HS-5 (cell line): ENCODE measurements around the gene MFSD6.
"Not testable (repeated sequence)": the region's sequence is repeated elsewhere in the genome, so short reads cannot be mapped to it uniquely, and the experiment has no call there.

Experiments
- DNase-seq: peaks from one replicate; pipeline ENCODE4 v3.0.0-alpha.2; 2012; ENCODE audit warnings: low read depth

Gene MFSD6

DNA sequence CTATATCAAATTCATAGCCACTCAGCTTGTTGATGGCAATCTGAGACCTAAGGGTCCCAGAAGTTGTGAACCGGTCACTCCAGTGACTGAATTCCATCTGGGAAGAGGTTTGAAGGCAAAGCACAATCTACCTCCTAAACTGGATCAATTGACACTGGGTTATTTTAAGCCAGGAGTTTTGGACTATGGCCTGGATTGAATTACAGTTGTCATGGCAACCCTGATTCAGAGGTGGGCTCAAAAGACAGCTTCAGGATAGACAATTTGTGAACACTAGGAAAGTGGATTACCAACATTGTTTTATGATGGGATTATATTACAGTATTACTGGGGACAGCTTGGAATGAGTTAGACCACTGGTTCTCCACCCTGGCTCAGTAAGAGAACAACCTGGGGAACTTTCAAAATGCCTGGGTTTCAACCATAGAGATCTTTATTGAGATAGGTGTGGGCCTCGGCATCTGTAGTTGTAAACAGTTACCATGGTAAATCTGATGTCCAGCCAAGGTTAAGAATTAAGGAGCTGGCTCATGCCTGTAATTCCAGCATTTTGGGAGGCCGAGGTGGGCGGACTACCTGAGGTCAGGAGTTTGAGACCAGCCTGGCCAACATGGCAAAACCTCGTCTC, 58.8 kb downstream of the MFSD6 start:
- no peak for DNase-seq

GRCh38 chr2:190467575-190468083, 59.5 kb downstream of the MFSD6 start:
- no peak for DNase-seq

GRCh38 chr2:190468354-190468753, 60.2 kb downstream of the MFSD6 start:
- not testable (repeated sequence) for DNase-seq

DNA sequence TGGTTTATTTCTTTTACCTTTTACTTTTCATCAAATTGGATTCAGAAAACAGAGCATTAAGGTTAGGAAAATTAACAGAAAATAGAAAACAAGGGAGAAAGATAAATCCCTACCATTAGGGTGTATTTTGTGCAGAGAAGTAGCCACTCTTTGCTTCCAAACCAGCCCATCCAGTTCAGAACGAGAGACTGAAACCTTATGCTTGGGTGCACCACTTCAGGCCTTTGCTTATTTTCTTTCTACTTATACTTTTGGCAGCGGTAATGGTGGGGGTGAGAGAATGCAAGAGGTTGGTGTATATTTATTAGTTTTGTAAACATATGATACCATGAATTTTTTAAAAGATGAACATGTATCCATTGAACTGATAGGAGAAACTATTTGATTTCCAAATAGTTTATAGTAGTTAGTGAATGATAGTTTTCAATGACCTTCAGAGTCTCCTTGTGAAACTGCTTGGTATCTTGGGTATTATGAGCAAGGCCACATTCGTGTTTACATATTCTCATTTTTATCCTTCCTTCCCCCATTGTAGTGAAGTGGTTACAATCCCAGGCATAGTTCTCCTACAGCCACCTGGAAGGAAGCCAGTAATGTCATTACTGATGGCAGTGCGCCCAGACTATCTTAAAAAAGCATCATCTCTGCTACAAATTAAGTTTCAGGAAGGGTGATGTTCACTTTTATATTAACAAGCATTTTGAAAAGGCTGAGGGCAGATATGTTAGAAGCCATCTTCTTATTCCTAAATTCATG, 60.8 kb downstream of the MFSD6 start:
- peak; percentile 98 for DNase-seq

GRCh38 chr2:190469771-190470170, 61.6 kb downstream of the MFSD6 start:
- no peak for DNase-seq

DNA sequence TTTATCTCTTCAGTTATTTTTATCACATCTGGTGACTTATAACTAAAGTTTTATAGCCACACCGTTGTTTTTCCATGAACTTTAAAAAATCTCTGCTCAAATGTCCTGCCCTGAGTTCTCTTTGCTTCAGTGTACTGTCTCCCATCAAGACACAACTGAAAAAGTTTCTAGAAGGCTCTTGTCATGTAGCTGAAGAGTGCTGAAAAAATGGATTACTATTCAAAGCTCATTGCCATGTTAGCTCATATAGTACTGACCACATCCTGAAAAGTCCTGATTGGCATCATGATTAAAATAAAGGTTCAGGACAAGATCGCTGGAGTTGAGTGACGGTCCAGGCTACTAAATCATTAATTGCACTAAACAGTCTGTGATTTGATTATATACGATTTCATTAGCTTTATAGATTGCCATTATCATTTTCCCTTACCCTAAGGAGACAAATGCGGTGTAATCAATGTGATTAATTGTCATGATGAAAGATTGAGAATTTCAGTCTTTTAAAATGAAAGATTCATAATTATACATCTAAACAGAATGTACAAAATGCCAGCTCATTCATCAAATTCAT, 62.2 kb downstream of the MFSD6 start:
- no peak for DNase-seq

- DNase-seq, result no peak
These were observed 69.7 kb downstream of the MFSD6 start for GRCh38 chr2:190477661-190478454.

- no peak for DNase-seq
These were observed 70.5 kb downstream of the MFSD6 start for GRCh38 chr2:190478572-190479195.

DNA sequence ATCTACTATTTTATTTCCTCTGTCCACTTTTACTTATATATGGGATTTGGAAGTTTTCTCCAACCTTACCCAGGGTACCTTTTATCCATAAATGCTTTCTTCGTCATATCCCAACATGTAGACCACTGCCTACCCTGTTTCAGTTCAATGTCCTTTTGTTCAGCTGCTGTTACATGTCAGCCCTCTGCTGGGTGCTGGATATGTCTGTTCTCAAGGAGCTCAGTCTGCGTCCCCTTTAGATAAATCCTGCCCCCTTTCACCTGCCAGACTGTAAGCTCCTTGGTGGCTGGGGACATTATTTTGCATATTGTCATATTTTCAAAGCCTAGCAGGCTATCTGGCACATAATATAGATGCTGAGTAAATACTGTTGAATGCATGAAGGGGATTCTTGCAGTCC, 73.2 kb downstream of the MFSD6 start:
- DNase-seq, result no peak

GRCh38 chr2:190482451-190482850, 74.3 kb downstream of the MFSD6 start:
- no peak for DNase-seq

- no peak for DNase-seq
These were observed 78.0 kb downstream of the MFSD6 start for GRCh38 chr2:190486037-190486623.

GRCh38 chr2:190488516-190489233, 80.5 kb downstream of the MFSD6 start:
- DNase-seq, result no peak

- no peak for DNase-seq
These were observed 81.3 kb downstream of the MFSD6 start for GRCh38 chr2:190489475-190489874.

GRCh38 chr2:190490502-190490901, 82.3 kb downstream of the MFSD6 start:
- no peak for DNase-seq

DNA sequence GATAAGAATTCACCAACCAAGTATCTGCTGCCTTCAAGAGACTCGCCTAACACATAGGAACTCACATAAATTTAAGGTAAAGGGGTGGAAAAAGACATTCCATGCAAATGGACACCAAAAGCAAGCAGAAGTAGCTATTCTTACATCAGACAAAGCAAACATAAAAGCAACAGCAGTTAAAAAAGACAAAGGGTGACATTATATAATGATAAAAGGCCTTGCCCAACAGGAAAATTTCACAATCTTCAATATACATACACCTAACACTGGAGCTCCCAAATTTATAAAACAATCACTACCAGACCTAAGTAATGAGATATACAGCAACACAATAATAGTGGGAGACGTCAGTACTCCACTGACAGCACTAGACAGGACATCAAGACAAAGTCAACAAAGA, 84.9 kb downstream of the MFSD6 start:
- no peak for DNase-seq

- not testable (repeated sequence) for DNase-seq
These were observed 86.6 kb downstream of the MFSD6 start for GRCh38 chr2:190494600-190495227.

GRCh38 chr2:190497428-190497827, 89.3 kb downstream of the MFSD6 start:
- no peak for DNase-seq

- no peak for DNase-seq
These were observed 91.1 kb downstream of the MFSD6 start for GRCh38 chr2:190499273-190499672.

GRCh38 chr2:190500054-190500502, 91.9 kb downstream of the MFSD6 start:
- no peak for DNase-seq

GRCh38 chr2:190501231-190501630, 93.1 kb downstream of the MFSD6 start:
- no peak for DNase-seq
